HL-60 (cell line): ENCODE measurements around the gene DYRK1A.

Experiments used
- CTCF ChIP-seq: IDR thresholded peaks from one replicate; pipeline ENCODE4 v1.5.1; 2011; ENCODE audit warnings: low read length, control low read depth, inconsistent platforms; ENCODE audit not compliant: insufficient read depth
- GABPA ChIP-seq: IDR thresholded peaks from 2 replicates; pipeline ENCODE4 v1.6.1; 2012; ENCODE audit warnings: low read depth
- POLR2AphosphoS5 ChIP-seq: IDR thresholded peaks from 2 replicates; pipeline ENCODE4 v1.6.1; 2012; ENCODE audit warnings: low read depth
- REST ChIP-seq: IDR thresholded peaks from 2 replicates; pipeline ENCODE4 v1.6.1; 2012; ENCODE audit warnings: low read depth; ENCODE audit not compliant: insufficient replicate concordance
- SPI1 ChIP-seq: IDR thresholded peaks from 2 replicates; pipeline ENCODE4 v1.6.1; 2012; ENCODE audit warnings: low read depth, mild to moderate bottlenecking, borderline replicate concordance

- TF ChIP-seq CTCF (no peak), POLR2AphosphoS5 (no peak), REST (no peak), SPI1 (no peak), GABPA (no peak)
Observed at GRCh38 chr21:37357691-37358090, 8.9 kb upstream of the DYRK1A start.
